Left lung (tissue), 10 donors: ENCODE data around the gene NAE1. TPM values are rescaled to one million over a fixed set of nuclear protein-coding genes. Genes with fewer than 3 reads are reported as not detected.
"Not testable (repeated sequence)": the region's sequence is repeated elsewhere in the genome, so short reads cannot be mapped to it uniquely, and the experiment has no call there.

Experiments
- ATAC-seq: fragments of 200-7000 bp; cut with Tn5 transposase; one replicate; pipeline ENCODE4 v1.9.1; 2020; ENCODE audit warnings: moderate library complexity
- DNase-seq, 4 donors: peaks; one replicate each; pipeline ENCODE4 v3.0.0-alpha.2; 2013 to 2020
- H3K27ac ChIP-seq, 2 donors: fragments of 200-600 bp; sonication (generic) in 1 of 2; one replicate each; pipeline versions ENCODE4 v1.5.0 to v1.8.0; 2020 to 2021
- H3K27me3 ChIP-seq, 2 donors: fragments of 200-600 bp; sonication (generic) in 1 of 2; one replicate each; pipeline versions ENCODE4 v1.5.0 to v1.8.0; 2020 to 2021
- H3K36me3 ChIP-seq, 2 donors: fragments of 200-600 bp; sonication (generic) in 1 of 2; one replicate each; pipeline versions ENCODE4 v1.5.0 to v1.8.0; 2020 to 2021
- H3K4me1 ChIP-seq, 2 donors: fragments of 200-600 bp; one replicate each; pipeline ENCODE4 v1.8.0; 2021
- H3K4me3 ChIP-seq, 2 donors: fragments of 200-600 bp; sonication (generic) in 1 of 2; one replicate each; pipeline versions ENCODE4 v1.5.0 to v1.8.0; 2020 to 2021; ENCODE audit warnings: mild to moderate bottlenecking in 1 of 2
- H3K9me3 ChIP-seq, 2 donors: fragments of 200-600 bp; sonication (generic) in 1 of 2; one replicate each; pipeline versions ENCODE4 v1.5.0 to v1.8.0; 2020 to 2021
- CTCF ChIP-seq, 2 donors: fragments of 200-600 bp; sonication (generic) in 1 of 2; IDR thresholded peaks; one replicate each; pipeline versions ENCODE4 v1.5.0 to v1.8.0; 2021; ENCODE audit warnings: antibody characterized with exemption in 2 of 2
- intact Hi-C, 2 donors: fragments of 100-400 bp; cut with DNase I; formaldehyde crosslinking; loops; one replicate each; pipeline versions ENCODE4 v1.11.2 to v1.14.2; 2022
- polyA plus RNA-seq, 6 donors: library from polyadenylated mRNA; unstranded; fragments of 120-200 nt; gene quantifications; one replicate each; pipeline ENCODE4 v1.2.1, GENCODE V29; 2013; ENCODE audit not compliant: insufficient read length in 6 of 6
- total RNA-seq, 2 donors: library from RNA; stranded (reverse); fragmentation: NEBNext Ultra II Directional; extraction: Animal tissue kit (Norgen Biotek cat#: 25700); gene quantifications; one replicate each; pipeline ENCODE4 v1.2.1, GENCODE V29; 2021
- donor health status: DM: no; HTN: yes; CAD: no.
- donor health status: DM: no; HTN: no; CAD: no.

The NAE1 gene
- total and polyA plus RNA-seq, 8 donors: 41.8 to 98.9 (median 87.1) TPM

- intact Hi-C loops: no loop called here
- peaks cover 9 to 29% of the 10 kb centered on the region in 2 donors for H3K4me1 ChIP-seq
- no peak for ATAC-seq
Measured at GRCh38 chr16:66873685-66874055, 42.9 kb upstream of the NAE1 start.

GRCh38 chr16:66872943-66873684, 42.3 kb upstream of the NAE1 start:
- peak; percentile 90 to 99 for TF ChIP-seq CTCF (IDR thresholded peaks at IDR 0.05)
- Histone ChIP-seq H3K4me3 (peak overlapping the region; percentile 18 to 34), H3K4me1 (peaks cover 9 to 23% of the 10 kb centered on the region in 2 donors), H3K27ac (peak overlapping the region; percentile 63 to 81), H3K9me3 (no peaks in the 10 kb centered on the region), H3K36me3 (no peaks in the 10 kb centered on the region), H3K27me3 (no peaks in the 10 kb centered on the region)
- DNase-seq: peak; percentile 71 to 100 (median 92)
- peak; percentile 96 for ATAC-seq
- intact Hi-C loops: no loop called here

More at GRCh38 chr16:66873685-66874055, 42.9 kb upstream of the NAE1 start:
- DNase-seq: no peak
- H3K4me3 ChIP-seq: no peak overlapping the region
- no peaks in the 10 kb centered on the region for H3K9me3 ChIP-seq
- no peaks in the 10 kb centered on the region for H3K27me3 ChIP-seq
- H3K36me3 ChIP-seq: no peaks in the 10 kb centered on the region
- H3K27ac ChIP-seq: peak overlapping the region in 1 of 2 donors; percentile 81
- TF ChIP-seq CTCF (IDR thresholded peaks at IDR 0.05): no peak

- peak overlapping the region; percentile 63 to 81 for H3K27ac ChIP-seq
- no peaks in the 10 kb centered on the region for H3K36me3 ChIP-seq
- H3K4me3 ChIP-seq: peak overlapping the region; percentile 18 to 34
- DNase-seq (no peak), ATAC-seq (no peak)
- H3K9me3 ChIP-seq: no peaks in the 10 kb centered on the region
- intact Hi-C loops: no loop called here
- TF ChIP-seq CTCF (IDR thresholded peaks at IDR 0.05): no peak
- peaks cover 9 to 20% of the 10 kb centered on the region in 2 donors for H3K4me1 ChIP-seq
- H3K27me3 ChIP-seq: no peaks in the 10 kb centered on the region
Measured at GRCh38 chr16:66872559-66872942, 41.8 kb upstream of the NAE1 start.

- intact Hi-C loops: no loop called here
- Histone ChIP-seq H3K9me3 (no peaks in the 10 kb centered on the region), H3K4me1 (peaks cover 9 to 20% of the 10 kb centered on the region in 2 donors), H3K27ac (no peak overlapping the region), H3K36me3 (no peaks in the 10 kb centered on the region), H3K27me3 (no peaks in the 10 kb centered on the region), H3K4me3 (no peak overlapping the region)
- ATAC-seq (no peak), DNase-seq (no peak)
- TF ChIP-seq CTCF (IDR thresholded peaks at IDR 0.05): no peak
Measured at GRCh38 chr16:66871840-66872239, 41.1 kb upstream of the NAE1 start.

DNA sequence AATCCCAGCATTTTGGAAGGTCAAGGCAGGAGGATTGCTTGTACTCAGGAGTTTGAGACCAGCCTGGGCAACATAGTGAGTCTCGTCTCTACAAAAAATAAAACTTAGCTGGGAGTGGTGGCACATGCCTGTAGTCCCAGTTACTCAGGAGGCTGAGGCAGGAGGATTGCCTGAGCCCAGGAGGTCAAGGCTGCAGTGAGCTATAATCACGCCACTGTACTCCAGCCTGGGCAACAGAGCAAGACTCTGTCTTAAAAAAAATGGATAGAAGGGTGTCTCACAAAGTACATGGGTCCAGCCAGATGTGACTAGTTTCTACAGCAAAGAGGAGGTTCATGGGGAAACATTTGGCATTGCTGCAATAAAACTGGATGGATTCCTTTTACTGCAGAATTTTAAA, 40.6 kb upstream of the NAE1 start:
- DNase-seq, H3K9me3 ChIP-seq, H3K27ac ChIP-seq, intact Hi-C loops, H3K27me3 ChIP-seq, ATAC-seq, H3K4me3 ChIP-seq, H3K36me3 ChIP-seq: not testable (repeated sequence)
- peaks cover 9 to 20% of the 10 kb centered on the region in 2 donors for H3K4me1 ChIP-seq

GRCh38 chr16:66869424-66869823, 38.6 kb upstream of the NAE1 start:
- Histone ChIP-seq H3K4me3 (no peak overlapping the region), H3K27ac (no peak overlapping the region), H3K36me3 (no peaks in the 10 kb centered on the region), H3K27me3 (no peaks in the 10 kb centered on the region), H3K9me3 (no peaks in the 10 kb centered on the region), H3K4me1 (peaks cover 9 to 16% of the 10 kb centered on the region in 2 donors)
- DNase-seq: no peak
- intact Hi-C loops: no loop called here
- TF ChIP-seq CTCF (IDR thresholded peaks at IDR 0.05): no peak
- ATAC-seq: no peak
